AG04449 (cell line): ENCODE measurements around the gene ZFAND3.
"Not testable (repeated sequence)": the region's sequence is repeated elsewhere in the genome, so short reads cannot be mapped to it uniquely, and the experiment has no call there.

Experiments used
- CTCF ChIA-PET: fragments of 350-600 bp; formaldehyde crosslinking; extraction: SDS; loops from one replicate; lab custom pipeline; 2021; ENCODE audit warnings: antibody characterized with exemption; lab: Yijun Ruan, JAX
- POLR2A ChIA-PET: fragments of 400-600, 350-600 bp; formaldehyde crosslinking; extraction: SDS; loops from one replicate; lab custom pipeline; 2020; ENCODE audit warnings: antibody characterized with exemption, inconsistent platforms; lab: Yijun Ruan, JAX
- DNase-seq: peaks from one replicate; pipeline ENCODE4 v3.0.0-alpha.2; 2010; ENCODE audit warnings: low read depth, low spot score
- H3K4me3 ChIP-seq: 2 replicates; pipeline ENCODE4 v1.5.1; 2011; ENCODE audit warnings: low read depth, mild to moderate bottlenecking, control low read depth, low read length
- TF ChIP-seq, protein P1 (sequence below): IDR thresholded peaks from one replicate; pipeline ENCODE4 v1.5.1; 2011; ENCODE audit warnings: mild to moderate bottlenecking, moderate library complexity, low read length, control low read depth, inconsistent platforms; ENCODE audit not compliant: insufficient read depth; ENCODE audit errors: missing control alignments

Gene ZFAND3

DNA sequence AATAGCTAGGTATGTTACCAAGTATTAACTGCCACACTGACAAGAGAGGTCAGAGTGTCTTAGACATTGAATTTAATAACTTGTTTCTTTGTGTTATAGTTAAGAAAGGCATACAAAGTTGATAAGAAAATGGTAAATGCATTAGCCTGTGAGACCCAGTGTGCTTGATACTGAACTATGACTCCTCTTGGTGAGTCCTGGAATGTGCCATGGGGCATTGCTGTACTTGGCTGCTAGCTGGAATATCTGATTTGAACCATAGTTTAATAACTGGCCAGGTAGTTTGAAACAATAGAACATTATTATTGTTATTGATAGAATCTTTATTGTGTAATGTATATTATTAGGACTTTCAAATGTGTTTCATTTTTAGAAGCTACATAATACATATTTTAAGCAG, 70.0 kb downstream of the ZFAND3 start:
- TF ChIP-seq, protein P1, sequence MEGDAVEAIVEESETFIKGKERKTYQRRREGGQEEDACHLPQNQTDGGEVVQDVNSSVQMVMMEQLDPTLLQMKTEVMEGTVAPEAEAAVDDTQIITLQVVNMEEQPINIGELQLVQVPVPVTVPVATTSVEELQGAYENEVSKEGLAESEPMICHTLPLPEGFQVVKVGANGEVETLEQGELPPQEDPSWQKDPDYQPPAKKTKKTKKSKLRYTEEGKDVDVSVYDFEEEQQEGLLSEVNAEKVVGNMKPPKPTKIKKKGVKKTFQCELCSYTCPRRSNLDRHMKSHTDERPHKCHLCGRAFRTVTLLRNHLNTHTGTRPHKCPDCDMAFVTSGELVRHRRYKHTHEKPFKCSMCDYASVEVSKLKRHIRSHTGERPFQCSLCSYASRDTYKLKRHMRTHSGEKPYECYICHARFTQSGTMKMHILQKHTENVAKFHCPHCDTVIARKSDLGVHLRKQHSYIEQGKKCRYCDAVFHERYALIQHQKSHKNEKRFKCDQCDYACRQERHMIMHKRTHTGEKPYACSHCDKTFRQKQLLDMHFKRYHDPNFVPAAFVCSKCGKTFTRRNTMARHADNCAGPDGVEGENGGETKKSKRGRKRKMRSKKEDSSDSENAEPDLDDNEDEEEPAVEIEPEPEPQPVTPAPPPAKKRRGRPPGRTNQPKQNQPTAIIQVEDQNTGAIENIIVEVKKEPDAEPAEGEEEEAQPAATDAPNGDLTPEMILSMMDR, result no peak
- POLR2A ChIA-PET, result no interaction called here
- H3K4me3 ChIP-seq, result no peak overlapping the region
- no peak for DNase-seq
- CTCF ChIA-PET, result interaction anchor here (1.3 kb wide), 1 partner anchor 31 kb away, joined by 6 read pairs; no protein-coding TSS in a partner anchor

DNA sequence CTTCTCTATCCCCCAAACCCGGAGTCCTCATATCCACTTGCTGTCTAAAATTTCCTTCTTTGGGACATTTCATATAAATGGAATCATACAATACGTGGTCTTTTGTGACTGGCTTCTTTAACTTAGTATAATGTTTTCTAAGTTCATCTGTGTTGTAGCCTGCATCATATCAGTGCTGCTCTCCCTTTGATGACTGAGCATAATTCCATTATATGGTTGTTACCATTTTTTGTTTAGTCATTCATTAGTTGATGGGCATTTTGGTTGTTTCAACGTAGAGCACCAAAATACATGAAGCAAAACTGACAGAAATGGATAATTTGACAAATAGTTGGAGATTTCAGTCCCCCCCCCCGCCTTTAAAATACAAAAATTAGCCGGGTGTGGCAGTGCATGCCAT, 71.5 kb downstream of the ZFAND3 start:
- no peak for DNase-seq
- H3K4me3 ChIP-seq, result no peak overlapping the region
- TF ChIP-seq, protein P1, result no peak
- ChIA-PET POLR2A (no interaction called here), CTCF (no interaction called here)

DNA sequence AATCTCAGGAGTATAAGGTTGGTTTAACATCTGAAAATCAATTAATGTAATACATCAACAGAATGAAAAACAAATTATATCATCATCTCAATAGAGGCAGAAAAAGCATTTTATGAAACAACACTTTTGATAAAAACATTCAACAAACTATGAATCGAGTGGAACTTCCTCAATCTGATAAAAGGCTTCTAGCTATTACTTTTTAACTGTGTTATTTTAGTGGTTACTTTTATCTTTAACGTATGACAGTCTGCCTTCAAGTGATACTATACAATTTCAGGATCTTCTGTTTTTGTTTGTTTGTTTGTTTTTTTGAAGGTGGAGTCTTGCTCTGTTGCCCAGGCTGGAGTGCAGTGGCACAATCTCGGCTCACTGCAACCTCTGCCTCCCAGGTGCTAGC, 73.7 kb downstream of the ZFAND3 start:
- ChIA-PET CTCF (interaction anchor here (0.6 to 1.1 kb wide), 3 partner anchors 11 to 101 kb away, joined by 3 to 4 read pairs (median 3); no protein-coding TSS in a partner anchor), POLR2A (no interaction called here)
- no peak overlapping the region for H3K4me3 ChIP-seq
- no peak for DNase-seq
- TF ChIP-seq, protein P1, result no peak

DNA sequence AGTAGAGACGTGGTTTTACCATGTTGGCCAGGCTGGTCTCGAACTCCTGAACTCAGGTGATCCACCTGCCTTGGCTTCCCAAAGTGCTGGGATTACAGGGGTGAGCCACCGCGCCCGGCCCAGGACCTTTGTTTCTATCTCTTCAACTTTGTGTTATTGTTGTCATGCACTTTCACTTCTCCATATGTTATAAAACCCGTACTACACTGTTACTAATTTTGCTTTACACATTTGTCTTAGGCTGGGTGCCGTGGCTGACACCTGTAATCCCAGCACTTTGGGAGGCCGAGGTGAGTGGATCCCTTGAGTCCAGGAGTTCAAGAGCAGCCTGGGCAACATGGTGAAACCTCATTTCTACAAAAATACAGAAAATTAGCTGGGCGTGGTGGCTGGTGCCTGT, 74.2 kb downstream of the ZFAND3 start:
- POLR2A ChIA-PET, DNase-seq, CTCF ChIA-PET, H3K4me3 ChIP-seq: not testable (repeated sequence)

DNA sequence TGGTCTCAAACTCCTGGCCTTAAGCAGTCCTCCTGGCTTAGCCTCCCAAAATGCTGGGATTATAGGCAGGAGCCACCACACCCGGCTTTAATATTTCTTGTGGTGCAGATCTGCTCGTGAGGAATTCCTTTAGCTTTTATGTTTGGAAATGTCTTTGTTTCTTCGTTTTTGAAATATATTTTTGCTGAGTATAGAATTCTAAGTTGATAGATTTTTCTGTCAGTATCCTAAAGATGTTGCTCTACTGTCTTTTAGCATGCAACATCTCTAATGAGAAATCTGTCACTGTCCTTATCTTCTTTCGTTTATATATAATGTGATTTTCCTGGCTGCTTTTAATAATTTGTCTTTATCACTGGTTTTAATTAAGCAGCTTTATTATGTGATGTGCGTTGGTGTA, 75.1 kb downstream of the ZFAND3 start:
- POLR2A ChIA-PET, result interaction anchor here (0.7 kb wide), 1 partner anchor 74 kb away, joined by 3 read pairs; no protein-coding TSS in a partner anchor
- DNase-seq, result no peak
- CTCF ChIA-PET, result no interaction called here
- H3K4me3 ChIP-seq, result no peak overlapping the region
- TF ChIP-seq, protein P1, result no peak

DNA sequence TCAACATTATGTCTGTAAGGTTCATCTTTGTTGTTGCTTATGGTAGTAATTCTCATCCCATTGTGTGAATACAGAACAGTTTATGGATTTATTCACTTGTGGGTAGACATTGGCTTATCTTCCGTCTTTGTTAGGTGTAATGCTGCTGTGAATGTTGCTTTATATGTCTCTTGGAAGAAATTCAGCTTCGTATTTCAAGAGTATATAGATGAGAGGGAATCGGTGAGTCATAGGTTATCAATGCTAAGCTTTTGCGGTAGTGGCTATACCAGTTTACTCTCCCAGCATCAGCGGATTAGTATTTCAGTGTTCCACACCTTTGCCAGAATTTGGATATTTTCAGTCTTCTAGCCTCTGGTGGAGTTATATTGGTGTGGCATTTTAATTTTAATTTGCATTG, 77.8 kb downstream of the ZFAND3 start:
- ChIA-PET POLR2A (no interaction called here), CTCF (interaction anchor here (0.6 to 1.0 kb wide), 2 partner anchors 9 to 192 kb away, joined by 3 read pairs; no protein-coding TSS in a partner anchor)
- no peak for DNase-seq
- TF ChIP-seq, protein P1, result no peak
- H3K4me3 ChIP-seq, result no peak overlapping the region
